Mucosa of rectum (tissue), 2 donors: ENCODE measurements around the gene TCL1B.

Experiments used
- H3K27ac ChIP-seq, 2 donors: one replicate each; pipeline ENCODE4 v1.7.0; 2013; ENCODE audit warnings: inconsistent platforms in 2 of 2, low read depth in 2 of 2, low read length in 2 of 2
- H3K27me3 ChIP-seq, 2 donors: one replicate each; pipeline ENCODE4 v1.7.0; 2013; ENCODE audit warnings: low read length in 2 of 2; ENCODE audit not compliant: control insufficient read depth in 2 of 2, insufficient read depth in 2 of 2
- H3K36me3 ChIP-seq, 2 donors: one replicate each; pipeline ENCODE4 v1.7.0; 2013; ENCODE audit warnings: low read length in 2 of 2; ENCODE audit not compliant: control insufficient read depth in 2 of 2, insufficient read depth in 2 of 2
- H3K4me1 ChIP-seq, 2 donors: one replicate each; pipeline ENCODE4 v1.7.0; 2013; ENCODE audit warnings: low read length in 2 of 2, mild to moderate bottlenecking in 1 of 2; ENCODE audit not compliant: control insufficient read depth in 2 of 2, insufficient read depth in 2 of 2
- H3K4me3 ChIP-seq, 2 donors: one replicate each; pipeline ENCODE4 v1.7.0; 2013; ENCODE audit warnings: low read length in 2 of 2
- H3K9ac ChIP-seq, 2 donors: one replicate each; pipeline ENCODE4 v1.7.0; 2013; ENCODE audit warnings: low read length in 2 of 2, low read depth in 1 of 2, mild to moderate bottlenecking in 1 of 2
- H3K9me3 ChIP-seq, 2 donors: one replicate each; pipeline ENCODE4 v1.7.0; 2013; ENCODE audit warnings: low read length in 2 of 2; ENCODE audit not compliant: control insufficient read depth in 2 of 2
- donor health status: healthy.
- donor health status: Normal muscosa, but diverticular disease.

Gene TCL1B

GRCh38 chr14:95683793-95684192, 2.4 kb upstream of the TCL1B start:
- H3K27me3 ChIP-seq: no peaks in the 10 kb centered on the region
- H3K27ac ChIP-seq: no peak overlapping the region
- no peaks in the 10 kb centered on the region for H3K36me3 ChIP-seq
- no peak overlapping the region for H3K9ac ChIP-seq
- H3K4me1 ChIP-seq: no peaks in the 10 kb centered on the region
- no peaks in the 10 kb centered on the region for H3K9me3 ChIP-seq
- H3K4me3 ChIP-seq: no peak overlapping the region

- no peaks in the 10 kb centered on the region for H3K27me3 ChIP-seq
- H3K27ac ChIP-seq: no peak overlapping the region
- no peak overlapping the region for H3K4me3 ChIP-seq
- no peaks in the 10 kb centered on the region for H3K36me3 ChIP-seq
- no peaks in the 10 kb centered on the region for H3K4me1 ChIP-seq
- H3K9ac ChIP-seq: no peak overlapping the region
- no peaks in the 10 kb centered on the region for H3K9me3 ChIP-seq
Measured at GRCh38 chr14:95686935-95687334, 709 bp downstream of the TCL1B start.

- Histone ChIP-seq H3K9ac (no peak overlapping the region), H3K27me3 (peaks cover 0 to 2% of the 10 kb centered on the region in 2 donors), H3K4me3 (no peak overlapping the region), H3K9me3 (no peaks in the 10 kb centered on the region), H3K27ac (no peak overlapping the region), H3K36me3 (no peaks in the 10 kb centered on the region), H3K4me1 (no peaks in the 10 kb centered on the region)
Measured at GRCh38 chr14:95689441-95689840, 3.2 kb downstream of the TCL1B start.

GRCh38 chr14:95690815-95691214, 4.6 kb downstream of the TCL1B start:
- H3K4me3 ChIP-seq: no peak overlapping the region
- no peak overlapping the region for H3K27ac ChIP-seq
- H3K4me1 ChIP-seq: no peaks in the 10 kb centered on the region
- peaks cover 0 to 2% of the 10 kb centered on the region in 2 donors for H3K27me3 ChIP-seq
- H3K9ac ChIP-seq: no peak overlapping the region
- H3K36me3 ChIP-seq: no peaks in the 10 kb centered on the region
- H3K9me3 ChIP-seq: no peaks in the 10 kb centered on the region

- Histone ChIP-seq H3K9ac (no peak overlapping the region), H3K27me3 (peaks cover 0 to 2% of the 10 kb centered on the region in 2 donors), H3K4me1 (no peaks in the 10 kb centered on the region), H3K4me3 (no peak overlapping the region), H3K27ac (no peak overlapping the region), H3K9me3 (no peaks in the 10 kb centered on the region), H3K36me3 (no peaks in the 10 kb centered on the region)
Measured at GRCh38 chr14:95691591-95691990, 5.4 kb downstream of the TCL1B start.

GRCh38 chr14:95692109-95692508, 5.9 kb downstream of the TCL1B start:
- no peaks in the 10 kb centered on the region for H3K4me1 ChIP-seq

GRCh38 chr14:95695051-95695450, 8.8 kb downstream of the TCL1B start:
- no peak overlapping the region for H3K4me3 ChIP-seq
- no peaks in the 10 kb centered on the region for H3K9me3 ChIP-seq
- no peaks in the 10 kb centered on the region for H3K36me3 ChIP-seq
- no peak overlapping the region for H3K9ac ChIP-seq
- H3K27me3 ChIP-seq: peaks cover 0 to 2% of the 10 kb centered on the region in 2 donors
- H3K27ac ChIP-seq: no peak overlapping the region
- H3K4me1 ChIP-seq: no peaks in the 10 kb centered on the region

More at GRCh38 chr14:95692109-95692508, 5.9 kb downstream of the TCL1B start:
- H3K9ac ChIP-seq: no peak overlapping the region
- H3K27ac ChIP-seq: no peak overlapping the region
- H3K4me3 ChIP-seq: no peak overlapping the region
- peaks cover 0 to 2% of the 10 kb centered on the region in 2 donors for H3K27me3 ChIP-seq
- no peaks in the 10 kb centered on the region for H3K36me3 ChIP-seq
- no peaks in the 10 kb centered on the region for H3K9me3 ChIP-seq

GRCh38 chr14:95695913-95696312, 9.7 kb downstream of the TCL1B start:
- H3K9ac ChIP-seq: no peak overlapping the region
- no peaks in the 10 kb centered on the region for H3K9me3 ChIP-seq
- H3K36me3 ChIP-seq: no peaks in the 10 kb centered on the region
- no peak overlapping the region for H3K27ac ChIP-seq
- H3K27me3 ChIP-seq: peaks cover 0 to 2% of the 10 kb centered on the region in 2 donors
- H3K4me1 ChIP-seq: no peaks in the 10 kb centered on the region
- H3K4me3 ChIP-seq: no peak overlapping the region

- no peak overlapping the region for H3K9ac ChIP-seq
- H3K4me3 ChIP-seq: no peak overlapping the region
- H3K36me3 ChIP-seq: no peaks in the 10 kb centered on the region
- H3K9me3 ChIP-seq: no peaks in the 10 kb centered on the region
- H3K4me1 ChIP-seq: no peaks in the 10 kb centered on the region
- no peak overlapping the region for H3K27ac ChIP-seq
- H3K27me3 ChIP-seq: peaks cover 0 to 2% of the 10 kb centered on the region in 2 donors
Measured at GRCh38 chr14:95696741-95697140, 10.5 kb downstream of the TCL1B start.

- Histone ChIP-seq H3K27ac (no peak overlapping the region), H3K36me3 (no peaks in the 10 kb centered on the region), H3K4me1 (no peaks in the 10 kb centered on the region), H3K9me3 (no peaks in the 10 kb centered on the region), H3K27me3 (peaks cover 1 to 3% of the 10 kb centered on the region in 2 donors), H3K9ac (no peak overlapping the region), H3K4me3 (no peak overlapping the region)
Measured at GRCh38 chr14:95697764-95698163, 11.5 kb downstream of the TCL1B start.

- Histone ChIP-seq H3K27ac (no peak overlapping the region), H3K4me3 (no peak overlapping the region), H3K9ac (no peak overlapping the region), H3K36me3 (no peaks in the 10 kb centered on the region), H3K9me3 (no peaks in the 10 kb centered on the region), H3K4me1 (no peaks in the 10 kb centered on the region), H3K27me3 (peaks cover 0 to 3% of the 10 kb centered on the region in 2 donors)
Measured at GRCh38 chr14:95698287-95698686, 12.1 kb downstream of the TCL1B start.
